ENCODE results near the gene MAPK7. TPM values are rescaled to one million over a fixed set of nuclear protein-coding genes. Genes with fewer than 3 reads are reported as not detected.
A peak's percentile ranks its signal among the peaks of the same experiment; 100 is the strongest.

MAPK7 gene
- total RNA-seq, 1 experiment from 2014 or later = 20.8 TPM

DNA sequence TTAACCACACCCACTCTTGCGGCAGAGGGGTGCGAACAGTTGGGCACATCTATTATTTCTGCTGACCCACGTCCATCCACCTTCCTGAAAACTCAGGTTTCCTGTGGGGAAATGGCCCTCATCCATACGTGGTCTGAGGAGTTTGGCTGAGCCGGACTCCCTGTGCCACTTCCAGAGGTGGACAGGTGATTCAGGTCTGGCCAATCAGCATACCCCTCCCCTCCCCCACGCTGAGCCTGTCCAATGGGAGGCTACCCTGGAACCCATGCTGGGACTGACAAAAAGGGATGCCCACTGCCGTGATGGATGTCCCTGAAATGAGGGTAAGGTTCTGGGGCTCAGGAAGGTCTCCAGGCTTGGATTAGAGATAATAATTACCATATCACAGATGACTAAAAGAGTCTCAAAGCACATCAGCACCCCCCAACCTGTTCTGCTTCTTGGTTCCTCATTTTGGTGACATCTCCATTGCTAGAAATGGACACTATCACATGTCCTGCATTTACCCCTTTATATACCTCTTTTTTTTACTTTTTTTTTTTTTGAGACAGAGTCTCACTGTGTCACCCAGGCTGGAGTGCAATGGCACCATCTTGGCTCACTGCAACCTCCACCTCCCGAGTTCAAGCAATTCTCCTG, 5.3 kb upstream of the MAPK7 start:
- CTCF ChIA-PET = no interaction called here
- Mint-ChIP-seq H3K4me1 (ENCODE audit: low read depth, unreplicated experiment) (peaks cover 13% of the 10 kb centered on the region), H3K36me3 (ENCODE audit: insufficient read depth, unreplicated experiment) (peaks cover 14% of the 10 kb centered on the region), H3K27ac (ENCODE audit: unreplicated experiment) (no peak overlapping the region), H3K4me3 (ENCODE audit: unreplicated experiment) (no peak overlapping the region), H3K27me3 (ENCODE audit: insufficient read depth, unreplicated experiment) (no peaks in the 10 kb centered on the region), H3K9me3 (ENCODE audit: unreplicated experiment) (no peaks in the 10 kb centered on the region)
- Histone ChIP-seq H3K4me3 (ENCODE audit: low read depth, low read length) (no peak overlapping the region), H3K27me3 (replicated peaks; ENCODE audit: control insufficient read depth, insufficient read depth, low read length) (no peaks in the 10 kb centered on the region), H3K9me3 (no peaks in the 10 kb centered on the region), H3K4me1 (peaks cover 11% of the 10 kb centered on the region), H3K36me3 (ENCODE audit: control insufficient read depth, insufficient read depth, low read length) (no peaks in the 10 kb centered on the region)
- intact Hi-C loops (cut with micrococcal nuclease; ENCODE audit: unreplicated experiment) = no loop called here
- POLR2A ChIA-PET = no interaction called here
- DNase-seq = no peak
- TF ChIP-seq, protein P1, sequence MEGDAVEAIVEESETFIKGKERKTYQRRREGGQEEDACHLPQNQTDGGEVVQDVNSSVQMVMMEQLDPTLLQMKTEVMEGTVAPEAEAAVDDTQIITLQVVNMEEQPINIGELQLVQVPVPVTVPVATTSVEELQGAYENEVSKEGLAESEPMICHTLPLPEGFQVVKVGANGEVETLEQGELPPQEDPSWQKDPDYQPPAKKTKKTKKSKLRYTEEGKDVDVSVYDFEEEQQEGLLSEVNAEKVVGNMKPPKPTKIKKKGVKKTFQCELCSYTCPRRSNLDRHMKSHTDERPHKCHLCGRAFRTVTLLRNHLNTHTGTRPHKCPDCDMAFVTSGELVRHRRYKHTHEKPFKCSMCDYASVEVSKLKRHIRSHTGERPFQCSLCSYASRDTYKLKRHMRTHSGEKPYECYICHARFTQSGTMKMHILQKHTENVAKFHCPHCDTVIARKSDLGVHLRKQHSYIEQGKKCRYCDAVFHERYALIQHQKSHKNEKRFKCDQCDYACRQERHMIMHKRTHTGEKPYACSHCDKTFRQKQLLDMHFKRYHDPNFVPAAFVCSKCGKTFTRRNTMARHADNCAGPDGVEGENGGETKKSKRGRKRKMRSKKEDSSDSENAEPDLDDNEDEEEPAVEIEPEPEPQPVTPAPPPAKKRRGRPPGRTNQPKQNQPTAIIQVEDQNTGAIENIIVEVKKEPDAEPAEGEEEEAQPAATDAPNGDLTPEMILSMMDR (IDR thresholded peaks at IDR 0.05; ENCODE audit: insufficient read depth in 1 of 2, low read depth in 1 of 2, low read length in 1 of 2, severe bottlenecking in 1 of 2, unreplicated experiment in 1 of 2) = no peak
- no TSS peak for BruUV-seq (replicated peaks)

- H3K36me3 Mint-ChIP-seq (ENCODE audit: insufficient read depth, unreplicated experiment) = peaks cover 26% of the 10 kb centered on the region
- peaks cover 7% of the 10 kb centered on the region for H3K4me1 Mint-ChIP-seq (ENCODE audit: low read depth, unreplicated experiment)
- H3K4me3 Mint-ChIP-seq (ENCODE audit: unreplicated experiment) = no peak overlapping the region
- BruUV-seq (replicated peaks) = no TSS peak
- H3K4me3 ChIP-seq (ENCODE audit: low read depth, low read length) = no peak overlapping the region
- intact Hi-C loops (cut with micrococcal nuclease; ENCODE audit: unreplicated experiment) = no loop called here
- H3K27ac Mint-ChIP-seq (ENCODE audit: unreplicated experiment) = no peak overlapping the region
- no peaks in the 10 kb centered on the region for H3K9me3 Mint-ChIP-seq (ENCODE audit: unreplicated experiment)
- H3K27me3 Mint-ChIP-seq (ENCODE audit: insufficient read depth, unreplicated experiment) = no peaks in the 10 kb centered on the region
- POLR2A ChIA-PET = no interaction called here
- CTCF ChIA-PET = no interaction called here
- TF ChIP-seq, protein P1 (IDR thresholded peaks at IDR 0.05; ENCODE audit: insufficient read depth in 1 of 2, low read depth in 1 of 2, low read length in 1 of 2, severe bottlenecking in 1 of 2, unreplicated experiment in 1 of 2) = no peak
- H3K4me1 ChIP-seq = peaks cover 7% of the 10 kb centered on the region; the same call in 1 of the 2 replicates
- no peak for DNase-seq
- no peaks in the 10 kb centered on the region for H3K27me3 ChIP-seq (replicated peaks; ENCODE audit: control insufficient read depth, insufficient read depth, low read length)
- no peaks in the 10 kb centered on the region for H3K9me3 ChIP-seq
- H3K36me3 ChIP-seq (ENCODE audit: control insufficient read depth, insufficient read depth, low read length) = no peaks in the 10 kb centered on the region
Measured at GRCh38 chr17:19374136-19374535, 4.2 kb upstream of the MAPK7 start.

- POLR2A ChIA-PET = no interaction called here
- peaks cover 6% of the 10 kb centered on the region for H3K4me1 Mint-ChIP-seq (ENCODE audit: low read depth, unreplicated experiment)
- Histone ChIP-seq H3K36me3 (ENCODE audit: control insufficient read depth, insufficient read depth, low read length) (no peaks in the 10 kb centered on the region; the same call in 1 of the 2 replicates), H3K4me3 (ENCODE audit: low read depth, low read length) (no peak overlapping the region), H3K4me1 (peaks cover 11% of the 10 kb centered on the region), H3K27me3 (replicated peaks; ENCODE audit: control insufficient read depth, insufficient read depth, low read length) (no peaks in the 10 kb centered on the region), H3K9me3 (no peaks in the 10 kb centered on the region)
- peak overlapping the region; percentile 99 for H3K4me3 Mint-ChIP-seq (ENCODE audit: unreplicated experiment)
- intact Hi-C loops (cut with micrococcal nuclease; ENCODE audit: unreplicated experiment) = loop anchor here (5.0 kb wide), 2 partner anchors 57 to 72 kb away; no protein-coding TSS in a partner anchor
- no peaks in the 10 kb centered on the region for H3K9me3 Mint-ChIP-seq (ENCODE audit: unreplicated experiment)
- no peak overlapping the region for H3K27ac Mint-ChIP-seq (ENCODE audit: unreplicated experiment)
- CTCF ChIA-PET = no interaction called here
- no TSS peak for BruUV-seq (replicated peaks)
- TF ChIP-seq, protein P1 (IDR thresholded peaks at IDR 0.05; ENCODE audit: insufficient read depth in 1 of 2, low read depth in 1 of 2, low read length in 1 of 2, severe bottlenecking in 1 of 2, unreplicated experiment in 1 of 2) = no peak
- H3K36me3 Mint-ChIP-seq (ENCODE audit: insufficient read depth, unreplicated experiment) = peaks cover 41% of the 10 kb centered on the region
- no peak for DNase-seq
- H3K27me3 Mint-ChIP-seq (ENCODE audit: insufficient read depth, unreplicated experiment) = no peaks in the 10 kb centered on the region
Measured at GRCh38 chr17:19375732-19376131, 2.6 kb upstream of the MAPK7 start.
